Fibroblast of skin of back (primary cell): ENCODE data around the gene GNA12.
"Not testable (repeated sequence)": the region's sequence is repeated elsewhere in the genome, so short reads cannot be mapped to it uniquely, and the experiment has no call there.

Experiments used
- DNase-seq: peaks from one replicate; pipeline ENCODE4 v3.0.0-alpha.2; 2013

The GNA12 gene

GRCh38 chr7:2710901-2711551, 133.1 kb downstream of the GNA12 start:
- DNase-seq = no peak

GRCh38 chr7:2710286-2710655, 133.8 kb downstream of the GNA12 start:
- no peak for DNase-seq

- DNase-seq = peak; percentile 39
These were observed 134.4 kb downstream of the GNA12 start for GRCh38 chr7:2709553-2710285.

- DNase-seq = no peak
These were observed 135.4 kb downstream of the GNA12 start for GRCh38 chr7:2708547-2709310.

GRCh38 chr7:2708041-2708440, 136.1 kb downstream of the GNA12 start:
- DNase-seq = no peak

GRCh38 chr7:2707481-2707880, 136.6 kb downstream of the GNA12 start:
- DNase-seq = no peak

- no peak for DNase-seq
These were observed 137.4 kb downstream of the GNA12 start for GRCh38 chr7:2706685-2707126.

GRCh38 chr7:2705371-2706096, 138.6 kb downstream of the GNA12 start:
- no peak for DNase-seq

- no peak for DNase-seq
These were observed 141.5 kb downstream of the GNA12 start for GRCh38 chr7:2702594-2702957.

GRCh38 chr7:2701832-2702593, 142.1 kb downstream of the GNA12 start:
- no peak for DNase-seq

GRCh38 chr7:2701424-2701823, 142.7 kb downstream of the GNA12 start:
- no peak for DNase-seq

- no peak for DNase-seq
These were observed 143.8 kb downstream of the GNA12 start for GRCh38 chr7:2700141-2700850.

- no peak for DNase-seq
These were observed 144.9 kb downstream of the GNA12 start for GRCh38 chr7:2699289-2699620.

- DNase-seq = no peak
These were observed 145.4 kb downstream of the GNA12 start for GRCh38 chr7:2698581-2699288.

GRCh38 chr7:2694122-2694436, 150.0 kb downstream of the GNA12 start:
- not testable (repeated sequence) for DNase-seq

GRCh38 chr7:2693420-2694121, 150.5 kb downstream of the GNA12 start:
- DNase-seq = not testable (repeated sequence)

- no peak for DNase-seq
These were observed 151.6 kb downstream of the GNA12 start for GRCh38 chr7:2692543-2692942.

GRCh38 chr7:2691932-2692439, 152.1 kb downstream of the GNA12 start:
- DNase-seq = not testable (repeated sequence)

- no peak for DNase-seq
These were observed 152.9 kb downstream of the GNA12 start for GRCh38 chr7:2691011-2691707.
